WTC11 (cell line): ENCODE data around the gene ARL4A. TPM values are rescaled to one million over a fixed set of nuclear protein-coding genes. Genes with fewer than 3 reads are reported as not detected.

Source experiments
- ATAC-seq: fragments of 200-7000 bp; cut with Tn5 transposase; 2 replicates; pipeline ENCODE4 v1.10.0; 2021; ENCODE audit warnings: mild to moderate bottlenecking, moderate library complexity
- CTCF ChIA-PET: fragments of 300-600 bp; sonication (Branson Sonifier 250); formaldehyde crosslinking; loops from one replicate; lab custom pipeline; 2021; ENCODE audit warnings: antibody characterized with exemption; lab: Charles Lee
- POLR2A ChIA-PET: fragments of 350-600 bp; sonication (Branson Sonifier 250); formaldehyde crosslinking; loops from one replicate; lab custom pipeline; 2021; ENCODE audit warnings: antibody characterized with exemption; lab: Charles Lee
- DNase-seq: peaks from one replicate; pipeline ENCODE4 v3.0.0; 2021; ENCODE audit warnings: low spot score
- H3K27ac Mint-ChIP-seq: 2 replicates; pipeline ENCODE4 v1.8.0; 2021; ENCODE audit warnings: mixed read lengths
- H3K27me3 Mint-ChIP-seq: 2 replicates; pipeline ENCODE4 v1.8.0; 2021; ENCODE audit warnings: low read depth, mild to moderate bottlenecking, moderate library complexity, mixed read lengths
- H3K36me3 Mint-ChIP-seq: 2 replicates; pipeline ENCODE4 v1.8.0; 2021; ENCODE audit warnings: mixed read lengths
- H3K4me1 Mint-ChIP-seq: 2 replicates; pipeline ENCODE4 v1.8.0; 2022; ENCODE audit warnings: mixed read lengths
- H3K4me3 Mint-ChIP-seq: 2 replicates; pipeline ENCODE4 v1.8.0; 2021; ENCODE audit warnings: mild to moderate bottlenecking, moderate library complexity, mixed read lengths
- H3K9me3 Mint-ChIP-seq: 2 replicates; pipeline ENCODE4 v1.8.0; 2021; ENCODE audit warnings: mixed read lengths
- CREM ChIP-seq: sonication (generic); formaldehyde crosslinking; IDR thresholded peaks from 2 replicates; pipeline ENCODE4 v1.8.1; 2022; ENCODE audit warnings: mild to moderate bottlenecking, missing genetic modification reagents, moderate library complexity
- EMX1 ChIP-seq: fragments of 250-450 bp; sonication (Bioruptor Pico); IDR thresholded peaks from 2 replicates; pipeline ENCODE4 v1.8.0; 2021; ENCODE audit warnings: mild to moderate bottlenecking
- IRF2 ChIP-seq: sonication (generic); formaldehyde crosslinking; IDR thresholded peaks from 2 replicates; pipeline ENCODE4 v1.8.0; 2022; ENCODE audit warnings: low read depth, missing genetic modification reagents, borderline replicate concordance
- JAZF1 ChIP-seq: fragments of 250-450 bp; sonication (Bioruptor Pico); IDR thresholded peaks from 2 replicates; pipeline ENCODE4 v1.9.0; 2021; ENCODE audit warnings: moderate library complexity, mild to moderate bottlenecking, inconsistent platforms
- MXD4 ChIP-seq: fragments of 250-450 bp; sonication (Bioruptor Pico); IDR thresholded peaks from 2 replicates; pipeline ENCODE4 v1.8.0; 2021; ENCODE audit warnings: mild to moderate bottlenecking, moderate library complexity, borderline replicate concordance
- NR3C1 ChIP-seq: sonication (generic); formaldehyde crosslinking; conservative IDR thresholded peaks from 2 replicates; pipeline ENCODE4 v1.8.1; 2023; ENCODE audit warnings: low read depth, mild to moderate bottlenecking, missing genetic modification reagents
- PRRX2 ChIP-seq: fragments of 250-450 bp; sonication (Bioruptor Pico); IDR thresholded peaks from 2 replicates; pipeline ENCODE4 v1.8.0; 2021; ENCODE audit warnings: mild to moderate bottlenecking
- TCF7 ChIP-seq: sonication (generic); formaldehyde crosslinking; IDR thresholded peaks from 2 replicates; pipeline ENCODE4 v1.8.0; 2022; ENCODE audit warnings: mild to moderate bottlenecking, low read depth, missing genetic modification reagents, moderate library complexity
- ZBTB21 ChIP-seq: sonication (generic); formaldehyde crosslinking; IDR thresholded peaks from 2 replicates; pipeline ENCODE4 v1.8.1; 2023; ENCODE audit warnings: mild to moderate bottlenecking, missing genetic modification reagents, borderline replicate concordance
- ZNF138 ChIP-seq: sonication (generic); formaldehyde crosslinking; conservative IDR thresholded peaks from 2 replicates; pipeline ENCODE4 v1.8.1; 2022; ENCODE audit warnings: mild to moderate bottlenecking, moderate library complexity, missing genetic modification reagents
- ZNF317 ChIP-seq: sonication (generic); formaldehyde crosslinking; IDR thresholded peaks from 2 replicates; pipeline ENCODE4 v1.8.1; 2023; ENCODE audit warnings: low read depth, mild to moderate bottlenecking, moderate library complexity, missing genetic modification reagents, borderline replicate concordance
- ZNF396 ChIP-seq: fragments of 250-450 bp; sonication (Bioruptor Pico); IDR thresholded peaks from 2 replicates; pipeline ENCODE4 v1.8.0; 2021; ENCODE audit warnings: mild to moderate bottlenecking, moderate library complexity, borderline replicate concordance
- total RNA-seq: library from RNA; stranded (reverse); gene quantifications from 3 replicates; pipeline ENCODE4 v1.2.3, GENCODE V29; 2021
- TF ChIP-seq, protein P1 (sequence below): sonication (generic); formaldehyde crosslinking; IDR thresholded peaks from 2 replicates; pipeline ENCODE4 v1.8.0; 2022; ENCODE audit warnings: mild to moderate bottlenecking, missing genetic modification reagents
- TF ChIP-seq, protein P2 (sequence below): sonication (generic); formaldehyde crosslinking; IDR thresholded peaks from 2 replicates; pipeline ENCODE4 v1.8.1; 2022; ENCODE audit warnings: low read depth, mild to moderate bottlenecking, moderate library complexity, missing genetic modification reagents, borderline replicate concordance
- TF ChIP-seq, protein P3 (sequence below): sonication (generic); formaldehyde crosslinking; IDR thresholded peaks from 2 replicates; pipeline ENCODE4 v1.8.0; 2022; ENCODE audit warnings: missing genetic modification reagents
- TF ChIP-seq, protein P4 (sequence below): fragments of 250-450 bp; sonication (Bioruptor Pico); IDR thresholded peaks from 2 replicates; pipeline ENCODE4 v2.1.2; 2022; ENCODE audit warnings: mild to moderate bottlenecking, moderate library complexity
- TF ChIP-seq, protein P5 (sequence below): sonication (generic); formaldehyde crosslinking; conservative IDR thresholded peaks from 2 replicates; pipeline ENCODE4 v1.8.1; 2022; ENCODE audit warnings: mild to moderate bottlenecking, missing genetic modification reagents

Gene ARL4A
- total RNA-seq, 1 experiment from 2014 or later = 25.4 TPM

DNA sequence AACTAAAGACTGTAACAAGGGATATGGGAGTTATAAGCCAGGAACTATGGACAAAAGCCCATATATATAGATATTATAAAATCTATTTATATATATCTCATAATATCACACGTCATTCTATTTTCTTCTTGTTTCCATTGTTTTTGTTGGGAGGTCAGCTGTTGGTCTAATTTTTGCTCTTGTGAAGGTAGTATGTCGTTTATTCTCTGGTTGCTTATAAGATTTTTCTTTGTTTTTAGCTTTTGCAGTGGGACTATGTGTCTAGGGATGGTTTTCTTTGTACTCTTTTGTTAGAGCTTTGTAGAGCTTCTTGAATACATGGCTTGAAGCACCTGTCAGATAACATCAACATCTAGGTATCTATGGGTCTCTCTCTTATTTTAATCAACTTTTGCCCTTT is 14.0 kb downstream of the ARL4A start:
- Mint-ChIP-seq H3K4me1 (peaks cover 3% of the 10 kb centered on the region), H3K4me3 (no peak overlapping the region), H3K27me3 (no peaks in the 10 kb centered on the region; the same call in 1 of the 2 replicates), H3K36me3 (peaks cover 27% of the 10 kb centered on the region), H3K27ac (no peak overlapping the region), H3K9me3 (peaks cover 24% of the 10 kb centered on the region)
- TF ChIP-seq ZNF138 (CRISPR knock-in tag) = no peak
- peak; percentile 91 for TF ChIP-seq ZNF317 (CRISPR knock-in tag)
- POLR2A ChIA-PET = no interaction called here
- DNase-seq = no peak
- CTCF ChIA-PET = interaction anchor here (3.4 kb wide), 1 partner anchor 15 kb away, joined by 16 read pairs; the partner anchor contains the start of gene ARL4A
- no peak for ATAC-seq

DNA sequence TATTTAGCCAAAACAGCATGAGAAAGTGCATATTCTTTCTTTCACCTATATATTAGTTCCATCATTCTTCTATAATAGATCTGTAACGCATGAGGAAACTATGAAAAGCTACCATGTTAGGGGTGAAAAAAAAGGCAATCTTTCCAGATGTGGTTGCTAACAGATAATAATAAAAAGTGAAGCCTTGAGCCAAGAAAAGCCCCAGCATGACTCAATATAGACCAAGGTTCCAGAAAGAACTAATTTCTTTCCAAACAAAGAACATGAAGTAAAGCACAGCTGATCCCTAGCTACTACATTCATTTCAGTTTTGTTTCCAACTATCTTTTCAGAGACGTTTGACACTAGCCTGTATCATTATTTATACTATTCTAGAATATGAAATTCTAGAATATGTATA is 16.4 kb downstream of the ARL4A start:
- DNase-seq (no peak), ATAC-seq (no peak)
- H3K36me3 Mint-ChIP-seq = peaks cover 27% of the 10 kb centered on the region
- H3K9me3 Mint-ChIP-seq = peaks cover 24% of the 10 kb centered on the region
- peaks cover 11% of the 10 kb centered on the region for H3K4me1 Mint-ChIP-seq
- H3K4me3 Mint-ChIP-seq = no peak overlapping the region
- ChIA-PET POLR2A (no interaction called here), CTCF (no interaction called here)
- H3K27ac Mint-ChIP-seq = no peak overlapping the region
- no peak for TF ChIP-seq CREM (CRISPR knock-in tag)
- TF ChIP-seq, protein P1, sequence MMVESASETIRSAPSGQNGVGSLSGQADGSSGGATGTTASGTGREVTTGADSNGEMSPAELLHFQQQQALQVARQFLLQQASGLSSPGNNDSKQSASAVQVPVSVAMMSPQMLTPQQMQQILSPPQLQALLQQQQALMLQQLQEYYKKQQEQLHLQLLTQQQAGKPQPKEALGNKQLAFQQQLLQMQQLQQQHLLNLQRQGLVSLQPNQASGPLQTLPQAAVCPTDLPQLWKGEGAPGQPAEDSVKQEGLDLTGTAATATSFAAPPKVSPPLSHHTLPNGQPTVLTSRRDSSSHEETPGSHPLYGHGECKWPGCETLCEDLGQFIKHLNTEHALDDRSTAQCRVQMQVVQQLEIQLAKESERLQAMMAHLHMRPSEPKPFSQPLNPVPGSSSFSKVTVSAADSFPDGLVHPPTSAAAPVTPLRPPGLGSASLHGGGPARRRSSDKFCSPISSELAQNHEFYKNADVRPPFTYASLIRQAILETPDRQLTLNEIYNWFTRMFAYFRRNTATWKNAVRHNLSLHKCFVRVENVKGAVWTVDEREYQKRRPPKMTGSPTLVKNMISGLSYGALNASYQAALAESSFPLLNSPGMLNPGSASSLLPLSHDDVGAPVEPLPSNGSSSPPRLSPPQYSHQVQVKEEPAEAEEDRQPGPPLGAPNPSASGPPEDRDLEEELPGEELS (CRISPR knock-in tag) = no peak
- TF ChIP-seq, protein P2, sequence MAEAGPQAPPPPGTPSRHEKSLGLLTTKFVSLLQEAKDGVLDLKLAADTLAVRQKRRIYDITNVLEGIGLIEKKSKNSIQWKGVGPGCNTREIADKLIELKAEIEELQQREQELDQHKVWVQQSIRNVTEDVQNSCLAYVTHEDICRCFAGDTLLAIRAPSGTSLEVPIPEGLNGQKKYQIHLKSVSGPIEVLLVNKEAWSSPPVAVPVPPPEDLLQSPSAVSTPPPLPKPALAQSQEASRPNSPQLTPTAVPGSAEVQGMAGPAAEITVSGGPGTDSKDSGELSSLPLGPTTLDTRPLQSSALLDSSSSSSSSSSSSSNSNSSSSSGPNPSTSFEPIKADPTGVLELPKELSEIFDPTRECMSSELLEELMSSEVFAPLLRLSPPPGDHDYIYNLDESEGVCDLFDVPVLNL (CRISPR knock-in tag) = no peak
- no peak for TF ChIP-seq ZBTB21
- TF ChIP-seq, protein P3, sequence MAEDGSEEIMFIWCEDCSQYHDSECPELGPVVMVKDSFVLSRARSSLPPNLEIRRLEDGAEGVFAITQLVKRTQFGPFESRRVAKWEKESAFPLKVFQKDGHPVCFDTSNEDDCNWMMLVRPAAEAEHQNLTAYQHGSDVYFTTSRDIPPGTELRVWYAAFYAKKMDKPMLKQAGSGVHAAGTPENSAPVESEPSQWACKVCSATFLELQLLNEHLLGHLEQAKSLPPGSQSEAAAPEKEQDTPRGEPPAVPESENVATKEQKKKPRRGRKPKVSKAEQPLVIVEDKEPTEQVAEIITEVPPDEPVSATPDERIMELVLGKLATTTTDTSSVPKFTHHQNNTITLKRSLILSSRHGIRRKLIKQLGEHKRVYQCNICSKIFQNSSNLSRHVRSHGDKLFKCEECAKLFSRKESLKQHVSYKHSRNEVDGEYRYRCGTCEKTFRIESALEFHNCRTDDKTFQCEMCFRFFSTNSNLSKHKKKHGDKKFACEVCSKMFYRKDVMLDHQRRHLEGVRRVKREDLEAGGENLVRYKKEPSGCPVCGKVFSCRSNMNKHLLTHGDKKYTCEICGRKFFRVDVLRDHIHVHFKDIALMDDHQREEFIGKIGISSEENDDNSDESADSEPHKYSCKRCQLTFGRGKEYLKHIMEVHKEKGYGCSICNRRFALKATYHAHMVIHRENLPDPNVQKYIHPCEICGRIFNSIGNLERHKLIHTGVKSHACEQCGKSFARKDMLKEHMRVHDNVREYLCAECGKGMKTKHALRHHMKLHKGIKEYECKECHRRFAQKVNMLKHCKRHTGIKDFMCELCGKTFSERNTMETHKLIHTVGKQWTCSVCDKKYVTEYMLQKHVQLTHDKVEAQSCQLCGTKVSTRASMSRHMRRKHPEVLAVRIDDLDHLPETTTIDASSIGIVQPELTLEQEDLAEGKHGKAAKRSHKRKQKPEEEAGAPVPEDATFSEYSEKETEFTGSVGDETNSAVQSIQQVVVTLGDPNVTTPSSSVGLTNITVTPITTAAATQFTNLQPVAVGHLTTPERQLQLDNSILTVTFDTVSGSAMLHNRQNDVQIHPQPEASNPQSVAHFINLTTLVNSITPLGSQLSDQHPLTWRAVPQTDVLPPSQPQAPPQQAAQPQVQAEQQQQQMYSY = no peak
- TF ChIP-seq JAZF1 (CRISPR knock-in tag) = no peak
- no peak for TF ChIP-seq EMX1 (CRISPR knock-in tag)
- TF ChIP-seq, protein P4, sequence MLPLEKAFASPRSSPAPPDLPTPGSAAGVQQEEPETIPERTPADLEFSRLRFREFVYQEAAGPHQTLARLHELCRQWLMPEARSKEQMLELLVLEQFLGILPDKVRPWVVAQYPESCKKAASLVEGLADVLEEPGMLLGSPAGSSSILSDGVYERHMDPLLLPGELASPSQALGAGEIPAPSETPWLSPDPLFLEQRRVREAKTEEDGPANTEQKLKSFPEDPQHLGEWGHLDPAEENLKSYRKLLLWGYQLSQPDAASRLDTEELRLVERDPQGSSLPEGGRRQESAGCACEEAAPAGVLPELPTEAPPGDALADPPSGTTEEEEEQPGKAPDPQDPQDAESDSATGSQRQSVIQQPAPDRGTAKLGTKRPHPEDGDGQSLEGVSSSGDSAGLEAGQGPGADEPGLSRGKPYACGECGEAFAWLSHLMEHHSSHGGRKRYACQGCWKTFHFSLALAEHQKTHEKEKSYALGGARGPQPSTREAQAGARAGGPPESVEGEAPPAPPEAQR (CRISPR knock-in tag) = no peak
- TF ChIP-seq NR3C1 (CRISPR knock-in tag) = no peak
- TF ChIP-seq, protein P5, sequence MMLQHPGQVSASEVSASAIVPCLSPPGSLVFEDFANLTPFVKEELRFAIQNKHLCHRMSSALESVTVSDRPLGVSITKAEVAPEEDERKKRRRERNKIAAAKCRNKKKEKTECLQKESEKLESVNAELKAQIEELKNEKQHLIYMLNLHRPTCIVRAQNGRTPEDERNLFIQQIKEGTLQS (CRISPR knock-in tag) = no peak
- no peak for TF ChIP-seq PRRX2 (CRISPR knock-in tag)
- no peak for TF ChIP-seq TCF7 (CRISPR knock-in tag)
- no peak for TF ChIP-seq MXD4 (CRISPR knock-in tag)
- TF ChIP-seq ZNF396 (CRISPR knock-in tag) = no peak
- no peak for TF ChIP-seq IRF2 (CRISPR knock-in tag)
- no peaks in the 10 kb centered on the region; the same call in 1 of the 2 replicates for H3K27me3 Mint-ChIP-seq
